HG03139 (cell line): ENCODE data around the gene HCAR1.
"Not testable (repeated sequence)": the region's sequence is repeated elsewhere in the genome, so short reads cannot be mapped to it uniquely, and the experiment has no call there.

Source experiments
- ATAC-seq: cut with Tn5 transposase; IDR thresholded peaks from one replicate; pipeline ENCODE4 v1.9.1; 2021; ENCODE audit not compliant: unreplicated experiment

Gene HCAR1

DNA sequence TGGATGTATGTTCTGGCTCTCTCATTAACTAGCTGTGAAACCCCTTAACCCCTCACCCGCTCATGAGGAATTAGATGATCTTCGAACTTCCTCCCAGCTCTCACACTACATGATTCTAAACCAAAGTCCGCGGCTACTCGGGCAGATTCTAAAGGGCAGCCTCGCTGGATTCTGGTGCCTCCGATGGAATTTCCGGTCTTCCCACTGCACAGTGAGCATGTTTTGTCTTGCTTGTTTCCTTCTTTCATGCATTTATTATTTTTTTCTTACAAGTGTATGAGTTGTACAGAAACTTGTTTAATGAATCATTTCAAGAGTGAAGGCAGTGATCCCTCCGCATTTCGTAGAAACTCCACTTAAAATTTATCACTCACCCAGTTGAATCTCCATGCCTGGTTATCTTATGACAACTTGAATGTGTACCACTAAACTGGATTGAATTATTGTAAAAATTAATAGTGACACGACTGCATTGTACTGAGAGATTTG is 9.5 kb downstream of the HCAR1 start:
- no peak for ATAC-seq

DNA sequence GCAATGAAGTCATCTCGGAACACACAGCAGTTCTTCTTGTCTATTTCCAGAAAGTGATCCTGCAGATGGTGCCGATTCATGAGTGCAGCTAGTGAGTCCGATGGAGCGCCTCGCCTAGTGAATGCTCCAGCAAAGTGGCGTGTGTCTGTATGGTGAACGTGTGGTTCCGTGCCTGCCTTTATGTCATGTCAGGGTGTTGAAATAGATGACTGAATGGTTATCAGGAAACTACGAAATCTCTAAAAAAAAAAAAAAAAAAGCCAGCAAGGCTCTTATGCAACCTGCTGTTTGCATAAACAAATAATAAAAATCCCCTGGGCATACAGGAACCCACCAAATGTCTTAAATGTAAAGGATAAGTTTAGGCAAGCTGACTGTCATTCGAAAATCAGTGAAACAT is 14.0 kb downstream of the HCAR1 start, which contains the start of gene HCAR3:
TSS of gene HCAR3 (minus strand) at position 154 of the 400 bp plus-strand sequence. CDS start at position 80, 74 bp downstream.
- ATAC-seq: not testable (repeated sequence)

DNA sequence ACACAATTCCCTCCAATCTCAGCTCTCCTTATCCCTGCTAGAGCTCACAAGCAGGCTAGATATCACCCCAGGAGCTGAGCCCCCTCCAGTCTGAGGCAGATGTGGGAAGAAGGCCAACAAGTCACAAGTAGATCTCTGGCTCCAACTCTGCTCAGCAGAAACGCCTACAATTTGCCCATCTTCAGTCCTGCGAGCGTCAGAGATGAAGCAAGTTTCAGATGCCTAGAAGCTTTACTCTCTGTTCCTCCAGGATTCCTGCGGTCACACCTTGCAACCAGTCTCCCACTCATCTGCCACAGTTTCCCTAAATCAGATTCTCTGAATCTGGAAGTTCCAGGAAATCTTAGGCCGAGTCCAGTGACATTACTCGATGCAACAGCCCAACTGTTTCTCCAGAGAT is 15.4 kb downstream of the HCAR1 start:
- not testable (repeated sequence) for ATAC-seq

DNA sequence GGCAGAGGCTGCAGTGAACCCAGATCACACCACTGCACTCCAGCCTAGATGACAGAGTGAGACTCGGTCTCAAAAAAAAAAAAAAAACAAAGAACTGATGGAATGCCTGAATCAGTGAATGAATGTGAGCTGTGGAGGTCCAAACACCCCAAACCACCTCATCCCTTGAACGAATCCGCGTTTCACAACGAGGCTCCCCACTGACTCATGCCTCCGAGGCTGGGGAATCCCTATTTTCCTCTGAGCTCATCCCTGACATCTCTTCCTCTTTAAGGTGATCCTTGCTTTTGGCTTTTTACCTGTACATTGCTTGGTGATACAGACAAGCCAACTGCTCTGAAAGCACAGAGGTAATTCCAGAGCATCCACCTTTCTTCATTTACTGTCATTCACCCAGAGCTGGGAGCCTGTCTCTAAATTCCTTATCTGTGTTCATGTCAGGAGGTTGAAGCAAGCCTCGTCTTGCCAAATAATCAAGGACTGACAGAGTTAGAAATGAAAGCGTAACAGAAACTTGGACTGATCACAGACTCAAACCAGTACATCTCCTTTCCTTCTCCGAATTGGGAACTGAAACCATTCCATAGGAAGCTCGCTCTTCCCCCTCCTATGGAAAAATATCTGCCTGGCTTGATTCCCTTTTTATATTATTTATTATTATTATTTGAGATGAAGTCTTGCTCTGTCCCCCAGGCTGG is 17.0 kb downstream of the HCAR1 start:
- ATAC-seq: not testable (repeated sequence)

DNA sequence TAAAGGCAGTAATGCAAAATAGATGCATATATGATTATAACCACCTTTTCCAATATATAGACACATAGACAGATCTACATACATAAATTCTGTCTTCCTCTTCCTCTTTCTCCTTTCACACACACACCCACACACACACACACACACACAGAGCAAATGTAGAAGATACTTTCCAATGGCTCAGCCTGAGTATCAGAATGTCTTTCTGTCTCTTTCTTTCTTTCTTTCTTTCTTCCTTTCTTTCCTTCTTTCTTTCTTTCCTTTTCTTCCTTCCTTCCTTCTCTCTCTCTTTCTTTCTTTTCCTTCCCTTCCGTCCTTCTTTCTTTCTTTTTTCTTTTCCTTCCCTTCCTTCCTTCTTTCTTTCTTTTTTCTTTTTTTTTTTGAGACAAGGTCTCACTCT is 19.4 kb downstream of the HCAR1 start:
- not testable (repeated sequence) for ATAC-seq

DNA sequence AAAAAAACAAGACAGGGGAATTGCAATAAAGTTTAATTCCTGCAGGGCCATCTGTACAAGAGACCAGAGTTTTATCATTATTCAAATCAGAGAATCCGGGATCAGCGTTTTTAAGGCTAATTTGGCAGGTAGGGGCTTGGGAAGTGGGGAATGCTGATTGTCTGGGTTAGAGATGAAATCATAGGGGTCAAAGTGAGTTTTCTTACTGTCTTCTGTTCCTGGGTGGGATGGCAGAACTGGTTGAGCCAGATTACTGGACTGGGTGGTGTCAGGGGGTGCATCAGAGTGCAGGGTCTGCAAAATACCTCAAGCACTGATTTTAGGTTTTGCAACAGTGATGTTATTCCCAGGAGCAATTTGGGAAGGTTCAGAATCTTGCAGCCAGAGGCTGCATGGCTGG is 20.3 kb downstream of the HCAR1 start:
- ATAC-seq: not testable (repeated sequence)

DNA sequence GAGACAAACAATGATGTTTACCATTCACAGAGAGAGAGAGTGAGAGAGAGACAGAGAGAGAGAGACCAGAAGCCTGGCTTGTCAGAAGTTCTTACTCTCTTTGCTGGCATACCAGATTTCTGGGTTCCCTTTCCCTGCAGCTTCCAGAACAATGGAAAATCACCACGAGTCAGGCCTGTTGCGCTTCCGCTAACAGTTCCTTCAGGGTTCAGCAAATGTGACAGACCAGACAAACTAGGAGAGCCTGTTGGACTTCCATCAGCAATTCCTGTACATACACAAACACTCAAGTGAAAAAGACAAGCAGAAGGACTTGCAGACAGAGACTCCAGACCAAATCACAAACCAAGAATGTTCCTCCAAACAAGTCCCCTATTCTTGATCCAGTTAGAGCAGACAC is 21.4 kb downstream of the HCAR1 start:
- not testable (repeated sequence) for ATAC-seq

DNA sequence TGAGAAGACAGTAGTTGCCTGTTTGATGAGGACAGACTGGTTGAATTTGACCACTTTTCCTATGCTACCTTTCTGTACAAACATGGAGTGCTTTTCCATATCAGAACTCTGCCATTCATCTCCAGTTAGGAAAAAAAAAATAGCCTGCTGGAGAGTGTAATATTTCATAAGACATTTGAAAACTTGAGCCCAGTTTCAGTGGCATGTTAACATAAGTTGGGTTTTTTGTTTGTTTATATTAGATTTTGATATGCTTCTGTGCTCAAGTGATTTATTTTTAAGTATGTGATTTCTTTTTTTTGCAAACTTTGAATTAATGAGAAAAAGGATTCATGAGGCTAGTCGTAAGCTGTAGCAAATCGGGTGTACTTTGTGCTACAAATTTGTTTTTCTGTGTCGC is 26.8 kb downstream of the HCAR1 start:
- ATAC-seq: not testable (repeated sequence)

DNA sequence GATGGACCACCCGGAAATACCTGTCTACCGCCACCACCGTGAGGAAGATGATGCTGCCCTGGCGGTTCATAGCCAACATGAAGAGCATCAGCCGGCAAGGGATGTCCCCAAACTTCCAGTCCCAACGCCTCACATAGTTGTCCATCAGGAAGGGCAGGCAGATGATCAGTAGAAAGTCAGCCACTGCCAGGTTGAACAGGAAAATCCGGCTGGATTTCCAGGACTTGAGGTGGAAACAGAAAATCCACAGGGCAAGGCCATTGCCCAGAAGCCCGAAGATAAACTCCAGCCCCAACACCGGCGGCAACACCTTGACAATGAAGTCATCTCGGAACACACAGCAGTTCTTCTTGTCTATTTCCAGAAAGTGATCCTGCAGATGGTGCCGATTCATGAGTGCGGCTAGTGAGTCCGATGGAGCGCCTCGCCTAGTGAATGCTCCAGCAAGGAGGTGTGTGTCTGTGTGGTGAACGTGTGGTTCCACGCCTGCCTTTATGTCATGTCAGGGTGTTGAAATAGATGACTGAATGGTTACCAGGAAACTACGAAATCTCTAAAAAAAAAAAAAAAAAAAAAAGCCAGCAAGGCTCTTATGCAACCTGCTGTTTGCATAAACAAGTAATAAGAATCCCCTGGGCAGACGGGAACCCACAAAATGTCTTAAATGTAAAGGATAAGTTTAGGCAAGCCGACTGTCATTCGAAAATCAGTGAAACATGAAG is 27.6 kb downstream of the HCAR1 start, which contains the start of gene HCAR2:
TSS of gene HCAR2 (minus strand) at position 468 of the 722 bp plus-strand sequence. CDS start at position 394, 74 bp downstream.
- ATAC-seq: not testable (repeated sequence)

DNA sequence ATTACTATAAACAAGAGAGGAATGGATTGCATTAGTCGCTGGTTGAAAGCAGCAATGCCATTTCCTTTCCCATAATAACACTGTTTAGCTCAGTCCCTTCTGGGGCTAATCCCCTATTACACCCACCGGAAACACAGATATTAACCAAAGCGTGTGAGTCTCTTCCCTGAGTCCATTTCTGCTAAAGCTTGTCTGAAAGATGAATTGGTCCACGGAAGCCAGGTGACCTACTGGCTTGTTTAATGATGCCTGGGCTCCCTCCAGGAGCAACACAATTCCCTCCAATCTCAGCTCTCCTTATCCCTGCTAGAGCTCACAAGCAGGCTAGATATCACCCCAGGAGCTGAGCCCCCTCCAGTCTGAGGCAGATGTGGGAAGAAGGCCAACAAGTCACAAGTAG is 29.2 kb downstream of the HCAR1 start:
- not testable (repeated sequence) for ATAC-seq

DNA sequence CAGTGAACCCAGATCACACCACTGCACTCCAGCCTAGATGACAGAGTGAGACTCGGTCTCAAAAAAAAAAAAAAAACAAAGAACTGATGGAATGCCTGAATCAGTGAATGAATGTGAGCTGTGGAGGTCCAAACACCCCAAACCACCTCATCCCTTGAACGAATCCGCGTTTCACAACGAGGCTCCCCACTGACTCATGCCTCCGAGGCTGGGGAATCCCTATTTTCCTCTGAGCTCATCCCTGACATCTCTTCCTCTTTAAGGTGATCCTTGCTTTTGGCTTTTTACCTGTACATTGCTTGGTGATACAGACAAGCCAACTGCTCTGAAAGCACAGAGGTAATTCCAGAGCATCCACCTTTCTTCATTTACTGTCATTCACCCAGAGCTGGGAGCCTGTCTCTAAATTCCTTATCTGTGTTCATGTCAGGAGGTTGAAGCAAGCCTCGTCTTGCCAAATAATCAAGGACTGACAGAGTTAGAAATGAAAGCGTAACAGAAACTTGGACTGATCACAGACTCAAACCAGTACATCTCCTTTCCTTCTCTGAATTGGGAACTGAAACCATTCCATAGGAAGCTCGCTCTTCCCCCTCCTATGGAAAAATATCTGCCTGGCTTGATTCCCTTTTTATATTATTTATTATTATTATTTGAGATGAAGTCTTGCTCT is 30.5 kb downstream of the HCAR1 start:
- not testable (repeated sequence) for ATAC-seq

DNA sequence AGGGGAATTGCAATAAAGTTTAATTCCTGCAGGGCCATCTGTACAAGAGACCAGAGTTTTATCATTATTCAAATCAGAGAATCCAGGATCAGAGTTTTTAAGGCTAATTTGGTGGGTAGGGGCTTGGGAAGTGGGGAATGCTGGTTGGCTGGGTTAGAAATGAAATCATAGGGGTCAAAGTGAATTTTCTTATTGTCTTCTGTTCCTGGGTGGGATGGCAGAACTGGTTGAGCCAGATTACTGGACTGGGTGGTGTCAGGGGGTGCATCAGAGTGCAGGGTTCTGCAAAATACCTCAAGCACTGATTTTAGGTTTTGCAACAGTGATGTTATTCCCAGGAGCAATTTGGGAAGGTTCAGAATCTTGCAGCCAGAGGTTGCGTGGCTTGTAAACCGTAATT is 33.7 kb downstream of the HCAR1 start:
- not testable (repeated sequence) for ATAC-seq

DNA sequence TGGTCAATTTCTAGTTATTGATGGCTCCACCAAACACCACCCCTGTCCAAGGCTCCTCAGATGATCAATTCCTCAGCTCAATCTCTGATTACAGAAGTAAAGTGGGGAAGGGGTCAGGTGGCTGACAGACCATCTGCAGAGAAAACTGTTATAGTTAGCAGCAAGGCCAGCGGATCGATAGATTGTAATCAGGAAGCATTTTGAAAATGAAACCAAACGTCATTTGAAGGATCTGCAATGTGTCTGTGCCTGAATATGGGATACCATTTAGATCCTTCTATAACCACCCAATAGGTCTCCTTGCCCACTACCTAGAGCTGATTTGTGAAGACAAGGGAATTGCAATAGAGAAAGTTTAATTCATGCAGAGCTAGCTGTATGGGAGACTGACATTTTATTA is 39.1 kb downstream of the HCAR1 start:
- ATAC-seq: no peak

DNA sequence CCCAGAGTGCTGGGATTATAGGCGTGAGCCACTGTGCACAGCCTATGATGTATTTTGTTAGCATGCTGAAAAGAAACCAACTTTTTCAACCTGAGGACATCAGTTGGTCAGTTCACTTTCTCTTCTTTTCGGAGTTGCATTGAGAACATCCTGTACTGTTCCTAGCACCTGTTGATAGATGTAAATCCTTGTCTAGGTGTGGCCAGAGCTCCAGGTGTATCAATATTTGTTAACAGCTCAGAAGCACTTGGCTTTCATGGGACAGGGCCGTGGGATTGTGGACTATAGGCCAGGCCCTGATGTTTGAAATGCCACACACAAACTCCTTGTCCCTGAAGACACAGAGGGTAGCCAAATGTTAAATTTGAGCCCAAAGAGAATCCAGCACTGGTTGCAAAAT is 42.4 kb downstream of the HCAR1 start:
- no peak for ATAC-seq

DNA sequence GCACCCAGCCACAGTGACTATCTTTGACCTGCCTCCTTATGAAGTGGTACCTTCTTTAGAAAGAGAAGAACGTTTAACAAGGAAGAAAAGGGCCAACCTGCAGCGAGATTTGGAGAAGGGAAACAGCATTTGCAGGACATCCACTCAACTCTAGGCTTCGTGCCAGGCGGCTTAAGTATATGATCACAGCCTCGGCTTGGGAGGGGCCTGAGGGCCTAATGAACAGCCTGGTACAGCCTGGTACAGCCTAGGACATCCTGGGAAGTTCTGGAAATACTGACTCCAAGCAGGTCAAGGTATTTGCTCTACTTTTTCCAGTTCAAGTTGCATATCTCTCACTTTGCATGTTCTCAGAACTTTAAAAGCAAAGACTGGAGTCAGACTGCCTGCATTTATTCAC is 43.6 kb downstream of the HCAR1 start:
- no peak for ATAC-seq

DNA sequence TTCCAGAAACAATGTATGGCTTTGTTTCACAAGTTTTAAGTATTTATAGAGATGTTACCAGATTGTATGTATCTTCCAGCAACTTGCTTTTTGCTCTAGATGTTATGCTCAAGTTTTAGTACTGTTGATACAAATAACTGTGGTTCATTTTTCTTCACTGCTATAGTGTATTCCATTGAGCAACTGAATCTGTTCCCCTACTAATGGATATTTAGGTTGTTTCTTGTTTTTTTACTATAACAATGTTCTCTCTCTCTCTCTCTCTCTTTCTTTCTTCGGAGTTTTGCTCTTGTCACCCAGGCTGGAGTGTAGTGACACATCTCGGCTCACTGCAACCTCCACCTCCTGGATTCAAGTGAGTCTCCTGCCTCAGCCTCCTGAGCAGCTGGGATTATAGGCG is 44.1 kb downstream of the HCAR1 start:
- no peak for ATAC-seq

DNA sequence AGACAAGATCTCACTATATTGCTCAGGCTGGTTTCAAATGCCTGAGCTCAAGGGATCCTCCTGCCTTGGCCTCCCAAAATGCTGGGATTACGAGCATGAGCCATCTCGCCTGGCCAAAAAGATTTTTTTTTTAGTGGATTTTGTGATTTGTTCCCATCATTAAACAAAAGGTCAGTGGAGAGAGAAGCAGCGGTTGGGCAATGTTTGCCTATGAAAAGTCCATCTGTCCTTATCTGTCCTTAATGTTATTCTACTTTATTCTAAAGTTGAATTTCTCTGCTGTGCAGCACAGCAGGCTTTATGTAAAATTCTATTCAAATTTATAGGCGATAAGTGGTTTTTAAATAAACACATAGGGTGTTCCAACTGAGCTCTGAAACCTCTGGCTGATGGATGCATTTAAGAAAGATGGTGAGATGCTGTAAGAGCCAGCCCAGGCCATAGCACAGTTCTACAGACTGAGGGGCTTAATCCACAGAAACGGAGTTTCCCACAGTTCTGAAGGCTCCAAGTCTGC is 46.3 kb downstream of the HCAR1 start:
- no peak for ATAC-seq

DNA sequence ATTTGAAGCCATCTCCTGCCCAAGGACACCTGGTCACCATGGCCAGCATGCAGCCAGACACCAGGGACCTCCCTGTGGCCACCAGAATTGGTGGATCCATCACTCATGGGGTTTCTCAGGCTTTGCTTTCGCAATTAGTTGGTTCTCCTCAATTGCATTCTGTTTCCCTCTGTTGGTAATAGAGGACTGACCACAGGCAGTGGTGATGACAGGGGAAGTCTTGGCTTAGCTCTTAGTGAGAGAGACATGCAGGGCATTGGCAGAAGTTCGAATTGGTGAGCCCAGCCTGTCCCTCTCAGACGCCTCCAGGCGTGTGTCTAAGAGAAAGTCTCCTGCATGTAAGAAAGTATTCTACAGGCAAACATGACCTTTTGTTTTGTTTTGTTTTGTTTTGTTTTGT is 48.8 kb downstream of the HCAR1 start:
- no peak for ATAC-seq

DNA sequence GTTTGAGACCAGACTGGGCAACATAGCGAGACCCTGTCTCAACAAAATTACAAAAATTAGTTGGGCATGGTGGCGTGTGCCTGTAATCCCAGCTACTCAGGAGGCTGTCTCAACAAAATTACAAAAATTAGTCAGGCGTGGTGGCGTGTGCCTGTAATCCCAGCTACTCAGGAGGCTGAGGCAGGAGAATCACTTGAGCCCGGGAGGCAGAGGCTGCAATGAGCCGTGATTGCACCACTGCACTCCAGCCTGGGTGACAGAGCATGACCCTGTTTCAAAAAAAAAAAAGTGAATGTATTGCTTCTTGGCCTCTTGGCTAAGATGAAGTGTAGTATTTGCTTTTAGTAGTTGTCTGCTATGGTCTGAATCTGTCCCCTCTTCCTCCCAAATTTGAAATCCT is 49.7 kb downstream of the HCAR1 start:
- ATAC-seq: not testable (repeated sequence)

DNA sequence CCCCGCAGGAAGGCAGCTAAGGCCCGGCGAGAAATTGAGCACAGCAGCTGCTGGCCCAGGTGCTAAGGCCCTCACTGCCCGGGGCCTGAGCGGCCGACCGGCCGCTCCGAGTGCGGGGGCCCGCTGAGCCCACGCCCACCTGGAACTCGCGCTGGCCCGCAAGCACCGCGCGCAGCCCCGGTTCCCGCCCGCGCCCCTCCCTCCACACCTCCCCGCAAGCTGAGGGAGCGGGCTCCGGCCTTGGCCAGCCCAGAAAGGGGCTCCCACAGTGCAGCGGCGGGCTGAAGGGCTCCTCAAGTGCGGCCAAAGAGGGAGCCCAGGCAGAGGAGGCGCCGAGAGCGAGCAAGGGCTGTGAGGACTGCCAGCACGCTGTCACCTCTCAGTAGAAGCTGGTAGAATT is 53.9 kb downstream of the HCAR1 start:
- ATAC-seq: not testable (repeated sequence)
